ENCODE measurements around the gene CDK5. TPM values are rescaled to one million over a fixed set of nuclear protein-coding genes. Genes with fewer than 3 reads are reported as not detected.

Gene CDK5
- total and polyA plus RNA-seq, 9 of the 15 experiments (the other 6 are each of a cell fraction or from before 2014, with no cell fraction given) = 3.2 to 38.0 (median 27.5) TPM

DNA sequence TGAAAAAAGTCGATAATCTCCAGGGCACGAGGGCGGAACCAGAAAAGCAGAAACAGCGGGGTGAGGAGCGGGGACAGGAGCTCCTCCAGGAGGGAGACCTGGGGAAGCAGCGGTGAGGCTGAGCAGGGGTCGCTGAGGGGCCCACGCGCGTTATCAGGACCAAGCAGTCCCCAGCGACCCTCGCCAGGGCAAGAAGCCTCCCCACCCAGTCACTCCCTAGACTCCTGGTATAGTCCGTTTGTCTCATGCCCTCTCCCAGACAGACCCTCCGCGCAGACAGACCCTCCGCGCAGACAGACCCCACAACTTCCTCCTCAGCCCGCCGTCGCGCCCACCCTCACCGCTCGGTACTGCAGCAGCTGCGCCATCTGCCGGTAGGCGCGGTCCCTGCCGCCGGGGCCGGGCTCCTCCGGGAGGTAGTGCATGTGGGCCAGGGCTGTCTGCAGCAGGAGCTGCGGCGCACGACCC, 39.7 kb downstream of the CDK5 start (continued):
- TF ChIP-seq, protein P1, sequence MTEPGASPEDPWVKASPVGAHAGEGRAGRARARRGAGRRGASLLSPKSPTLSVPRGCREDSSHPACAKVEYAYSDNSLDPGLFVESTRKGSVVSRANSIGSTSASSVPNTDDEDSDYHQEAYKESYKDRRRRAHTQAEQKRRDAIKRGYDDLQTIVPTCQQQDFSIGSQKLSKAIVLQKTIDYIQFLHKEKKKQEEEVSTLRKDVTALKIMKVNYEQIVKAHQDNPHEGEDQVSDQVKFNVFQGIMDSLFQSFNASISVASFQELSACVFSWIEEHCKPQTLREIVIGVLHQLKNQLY (CRISPR knock-in tag; conservative IDR thresholded peaks at IDR 0.05) = peak in 1 of 2 experiments; percentile 19; a peak in 1 of 4 replicates
- peak; percentile 57; the same call in 1 of the 2 replicates for TF ChIP-seq ZBED1 (IDR thresholded peaks at IDR 0.05)
- TF ChIP-seq L3MBTL2 (IDR thresholded peaks at IDR 0.05) = peak; percentile 86
- TF ChIP-seq NCOA2 (IDR thresholded peaks at IDR 0.05; ENCODE audit: partially characterized antibody in 2 of 2) = no peak
- TF ChIP-seq HNRNPK (IDR thresholded peaks at IDR 0.05; ENCODE audit: low read depth, low read length, poor library complexity, severe bottlenecking) = no peak
- no peak for TF ChIP-seq ZNF224 (CRISPR knock-in tag; IDR thresholded peaks at IDR 0.05)
- TF ChIP-seq, protein P2, sequence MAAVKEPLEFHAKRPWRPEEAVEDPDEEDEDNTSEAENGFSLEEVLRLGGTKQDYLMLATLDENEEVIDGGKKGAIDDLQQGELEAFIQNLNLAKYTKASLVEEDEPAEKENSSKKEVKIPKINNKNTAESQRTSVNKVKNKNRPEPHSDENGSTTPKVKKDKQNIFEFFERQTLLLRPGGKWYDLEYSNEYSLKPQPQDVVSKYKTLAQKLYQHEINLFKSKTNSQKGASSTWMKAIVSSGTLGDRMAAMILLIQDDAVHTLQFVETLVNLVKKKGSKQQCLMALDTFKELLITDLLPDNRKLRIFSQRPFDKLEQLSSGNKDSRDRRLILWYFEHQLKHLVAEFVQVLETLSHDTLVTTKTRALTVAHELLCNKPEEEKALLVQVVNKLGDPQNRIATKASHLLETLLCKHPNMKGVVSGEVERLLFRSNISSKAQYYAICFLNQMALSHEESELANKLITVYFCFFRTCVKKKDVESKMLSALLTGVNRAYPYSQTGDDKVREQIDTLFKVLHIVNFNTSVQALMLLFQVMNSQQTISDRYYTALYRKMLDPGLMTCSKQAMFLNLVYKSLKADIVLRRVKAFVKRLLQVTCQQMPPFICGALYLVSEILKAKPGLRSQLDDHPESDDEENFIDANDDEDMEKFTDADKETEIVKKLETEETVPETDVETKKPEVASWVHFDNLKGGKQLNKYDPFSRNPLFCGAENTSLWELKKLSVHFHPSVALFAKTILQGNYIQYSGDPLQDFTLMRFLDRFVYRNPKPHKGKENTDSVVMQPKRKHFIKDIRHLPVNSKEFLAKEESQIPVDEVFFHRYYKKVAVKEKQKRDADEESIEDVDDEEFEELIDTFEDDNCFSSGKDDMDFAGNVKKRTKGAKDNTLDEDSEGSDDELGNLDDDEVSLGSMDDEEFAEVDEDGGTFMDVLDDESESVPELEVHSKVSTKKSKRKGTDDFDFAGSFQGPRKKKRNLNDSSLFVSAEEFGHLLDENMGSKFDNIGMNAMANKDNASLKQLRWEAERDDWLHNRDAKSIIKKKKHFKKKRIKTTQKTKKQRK (IDR thresholded peaks at IDR 0.05; ENCODE audit: borderline replicate concordance, low read depth, low read length) = no peak
- TF ChIP-seq, protein P3, sequence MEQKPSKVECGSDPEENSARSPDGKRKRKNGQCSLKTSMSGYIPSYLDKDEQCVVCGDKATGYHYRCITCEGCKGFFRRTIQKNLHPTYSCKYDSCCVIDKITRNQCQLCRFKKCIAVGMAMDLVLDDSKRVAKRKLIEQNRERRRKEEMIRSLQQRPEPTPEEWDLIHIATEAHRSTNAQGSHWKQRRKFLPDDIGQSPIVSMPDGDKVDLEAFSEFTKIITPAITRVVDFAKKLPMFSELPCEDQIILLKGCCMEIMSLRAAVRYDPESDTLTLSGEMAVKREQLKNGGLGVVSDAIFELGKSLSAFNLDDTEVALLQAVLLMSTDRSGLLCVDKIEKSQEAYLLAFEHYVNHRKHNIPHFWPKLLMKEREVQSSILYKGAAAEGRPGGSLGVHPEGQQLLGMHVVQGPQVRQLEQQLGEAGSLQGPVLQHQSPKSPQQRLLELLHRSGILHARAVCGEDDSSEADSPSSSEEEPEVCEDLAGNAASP (IDR thresholded peaks at IDR 0.05) = no peak
- no peak for TF ChIP-seq WHSC1 (IDR thresholded peaks at IDR 0.05; ENCODE audit: low read length)
- TF ChIP-seq, protein P4, sequence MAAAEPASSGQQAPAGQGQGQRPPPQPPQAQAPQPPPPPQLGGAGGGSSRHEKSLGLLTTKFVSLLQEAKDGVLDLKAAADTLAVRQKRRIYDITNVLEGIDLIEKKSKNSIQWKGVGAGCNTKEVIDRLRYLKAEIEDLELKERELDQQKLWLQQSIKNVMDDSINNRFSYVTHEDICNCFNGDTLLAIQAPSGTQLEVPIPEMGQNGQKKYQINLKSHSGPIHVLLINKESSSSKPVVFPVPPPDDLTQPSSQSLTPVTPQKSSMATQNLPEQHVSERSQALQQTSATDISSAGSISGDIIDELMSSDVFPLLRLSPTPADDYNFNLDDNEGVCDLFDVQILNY (CRISPR knock-in tag; IDR thresholded peaks at IDR 0.05) = no peak
- no peak; the same call in 1 of the 2 replicates for TF ChIP-seq KDM2B (CRISPR knock-in tag; IDR thresholded peaks at IDR 0.05)
- TF ChIP-seq MCM3 (IDR thresholded peaks at IDR 0.05) = no peak
- no peak for TF ChIP-seq PTTG1 (tag; IDR thresholded peaks at IDR 0.05; ENCODE audit: low read depth)
- no peak for TF ChIP-seq RBM15 (IDR thresholded peaks at IDR 0.05; ENCODE audit: insufficient read depth, low read length)
- TF ChIP-seq, protein P5, sequence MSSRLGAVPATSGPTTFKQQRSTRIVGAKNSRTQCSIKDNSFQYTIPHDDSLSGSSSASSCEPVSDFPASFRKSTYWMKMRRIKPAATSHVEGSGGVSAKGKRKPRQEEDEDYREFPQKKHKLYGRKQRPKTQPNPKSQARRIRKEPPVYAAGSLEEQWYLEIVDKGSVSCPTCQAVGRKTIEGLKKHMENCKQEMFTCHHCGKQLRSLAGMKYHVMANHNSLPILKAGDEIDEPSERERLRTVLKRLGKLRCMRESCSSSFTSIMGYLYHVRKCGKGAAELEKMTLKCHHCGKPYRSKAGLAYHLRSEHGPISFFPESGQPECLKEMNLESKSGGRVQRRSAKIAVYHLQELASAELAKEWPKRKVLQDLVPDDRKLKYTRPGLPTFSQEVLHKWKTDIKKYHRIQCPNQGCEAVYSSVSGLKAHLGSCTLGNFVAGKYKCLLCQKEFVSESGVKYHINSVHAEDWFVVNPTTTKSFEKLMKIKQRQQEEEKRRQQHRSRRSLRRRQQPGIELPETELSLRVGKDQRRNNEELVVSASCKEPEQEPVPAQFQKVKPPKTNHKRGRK (tag; IDR thresholded peaks at IDR 0.05) = no peak
- TF ChIP-seq FOS (IDR thresholded peaks at IDR 0.05; ENCODE audit: extremely low read depth, insufficient read length) = no peak
- no peak for TF ChIP-seq SRSF3 (IDR thresholded peaks at IDR 0.05; ENCODE audit: insufficient read depth, low read length)

Data from K562 (cell line).